SK-N-SH (cell line): ENCODE data around the gene LRRC8C. TPM values are rescaled to one million over a fixed set of nuclear protein-coding genes. Genes with fewer than 3 reads are reported as not detected.

Experiments used
- CTCF ChIA-PET: fragments of 300-600, 350-600 bp; formaldehyde crosslinking; extraction: SDS; loops from one replicate; lab custom pipeline; 2021; lab: Yijun Ruan, JAX
- POLR2A ChIA-PET: fragments of 350-600 bp; sonication (Branson Sonifier 250); formaldehyde crosslinking; extraction: SDS; loops from one replicate; lab custom pipeline; 2020; ENCODE audit warnings: antibody characterized with exemption, inconsistent platforms; lab: Yijun Ruan, JAX
- DNase-seq: peaks from one replicate; pipeline ENCODE4 v3.0.0; 2012
- H2AFZ ChIP-seq: fragments of 200-600 bp; sonication (generic); 2 replicates; pipeline ENCODE4 v1.8.1; 2016; ENCODE audit warnings: antibody characterized with exemption, mild to moderate bottlenecking, low read depth
- H3F3A ChIP-seq: fragments of 200-600 bp; sonication (generic); replicated peaks from 2 replicates; pipeline ENCODE3; 2016; ENCODE audit warnings: antibody characterized with exemption, mild to moderate bottlenecking; ENCODE audit not compliant: insufficient read depth
- H3K27ac ChIP-seq, 2 experiments: fragments of 200-500 bp in 1 of 2; fragments of 200-600 bp in 1 of 2; sonication (Bioruptor generic) in 1 of 2; sonication (generic), shearing (Covaris generic) in 1 of 2; 2 replicates each; pipeline versions ENCODE4 v1.5.1 to v1.6.1; 2014 to 2016; ENCODE audit warnings: low read depth in 2 of 2, inconsistent platforms in 1 of 2, low read length in 1 of 2, mild to moderate bottlenecking in 1 of 2, mixed read lengths in 1 of 2
- H3K27me3 ChIP-seq: fragments of 200-600 bp; sonication (generic), shearing (Covaris generic); 2 replicates; pipeline ENCODE4 v1.6.1; 2016; ENCODE audit warnings: mixed run types; ENCODE audit not compliant: insufficient read depth
- H3K36me3 ChIP-seq, 2 experiments: fragments of 200-500 bp in 1 of 2; fragments of 200-600 bp in 1 of 2; sonication (Bioruptor generic) in 1 of 2; sonication (generic) in 1 of 2; replicated peaks in 1 of 2; 2 replicates each; pipeline versions ENCODE3 to v1.5.1; 2014 to 2016; ENCODE audit warnings: low read length in 1 of 2, mild to moderate bottlenecking in 1 of 2; ENCODE audit not compliant: insufficient read depth in 2 of 2, control insufficient read depth in 1 of 2
- H3K4me1 ChIP-seq, 2 experiments: fragments of 200-500 bp in 1 of 2; fragments of 200-600 bp in 1 of 2; sonication (Bioruptor generic) in 1 of 2; sonication (generic), shearing (Covaris generic) in 1 of 2; 2 replicates each; pipeline versions ENCODE4 v1.5.1 to v1.6.1; 2014 to 2016; ENCODE audit warnings: low read depth in 1 of 2, low read length in 1 of 2, mixed run types in 1 of 2; ENCODE audit not compliant: insufficient read depth in 2 of 2, control insufficient read depth in 1 of 2
- H3K4me2 ChIP-seq: fragments of 200-600 bp; sonication (generic), shearing (Covaris generic); 2 replicates; pipeline ENCODE4 v1.6.1; 2017; ENCODE audit warnings: mixed run types
- H3K4me3 ChIP-seq, 2 experiments: fragments of 200-500 bp in 1 of 2; fragments of 200-600 bp in 1 of 2; sonication (Bioruptor generic) in 1 of 2; sonication (generic), shearing (Covaris generic) in 1 of 2; 2 replicates each; pipeline versions ENCODE4 v1.5.1 to v1.8.1; 2014 to 2016; ENCODE audit warnings: low read depth in 2 of 2, inconsistent platforms in 1 of 2, low read length in 1 of 2, mild to moderate bottlenecking in 1 of 2, mixed read lengths in 1 of 2, moderate library complexity in 1 of 2
- H3K79me2 ChIP-seq: fragments of 200-600 bp; sonication (generic); 2 replicates; pipeline ENCODE4 v1.8.1; 2017; ENCODE audit warnings: mild to moderate bottlenecking; ENCODE audit not compliant: insufficient read depth
- H3K9ac ChIP-seq: fragments of 200-600 bp; sonication (generic); 2 replicates; pipeline ENCODE4 v1.6.1; 2017; ENCODE audit warnings: mixed run types
- H3K9me2 ChIP-seq: fragments of 200-600 bp; sonication (generic); 2 replicates; pipeline ENCODE4 v1.6.1; 2017; ENCODE audit warnings: mixed run types
- H3K9me3 ChIP-seq: fragments of 200-600 bp; sonication (generic); 2 replicates; pipeline ENCODE4 v1.6.1; 2017; ENCODE audit warnings: mixed run types, mild to moderate bottlenecking, moderate library complexity
- H4K20me1 ChIP-seq: fragments of 200-600 bp; sonication (generic); 2 replicates; pipeline ENCODE4 v1.6.1; 2017; ENCODE audit warnings: mild to moderate bottlenecking, mixed run types; ENCODE audit not compliant: insufficient read depth
- CTCF ChIP-seq: fragments of 200-600 bp; sonication (generic); IDR thresholded peaks from 2 replicates; pipeline ENCODE4 v1.6.1; 2017; ENCODE audit warnings: antibody characterized with exemption, mild to moderate bottlenecking, moderate library complexity
- EP300 ChIP-seq, 2 experiments: IDR thresholded peaks; 2 replicates each; pipeline versions ENCODE4 v1.4.0 to v1.6.1; 2012; ENCODE audit warnings: borderline replicate concordance in 1 of 2, low read depth in 1 of 2, low read length in 1 of 2
- POLR2AphosphoS5 ChIP-seq: IDR thresholded peaks from 2 replicates; pipeline ENCODE4 v1.6.1; 2012; ENCODE audit warnings: low read depth, low read length
- REST ChIP-seq: IDR thresholded peaks from 2 replicates; pipeline ENCODE4 v1.6.1; 2012; ENCODE audit warnings: mild to moderate bottlenecking, low read depth, low read length, moderate library complexity
- RFX5 ChIP-seq: IDR thresholded peaks from 2 replicates; pipeline ENCODE4 v1.6.1; 2012; ENCODE audit warnings: mild to moderate bottlenecking, improper control_type of control experiment, low read length
- RXRA ChIP-seq: IDR thresholded peaks from 2 replicates; pipeline ENCODE4 v1.4.0; 2012; ENCODE audit warnings: low read depth, mild to moderate bottlenecking, borderline replicate concordance
- TAF1 ChIP-seq: IDR thresholded peaks from 2 replicates; pipeline ENCODE4 v1.6.1; 2012; ENCODE audit warnings: low read depth, mild to moderate bottlenecking, low read length, moderate library complexity, borderline replicate concordance
- TCF12 ChIP-seq: IDR thresholded peaks from 2 replicates; pipeline ENCODE4 v1.4.0; 2012
- TEAD4 ChIP-seq: IDR thresholded peaks from 2 replicates; pipeline ENCODE4 v1.4.0; 2012; ENCODE audit warnings: mild to moderate bottlenecking, borderline replicate concordance; ENCODE audit not compliant: insufficient read depth
- USF1 ChIP-seq: IDR thresholded peaks from 2 replicates; pipeline ENCODE4 v1.4.0; 2012; ENCODE audit warnings: low read depth, borderline replicate concordance
- YY1 ChIP-seq: IDR thresholded peaks from 2 replicates; pipeline ENCODE4 v1.4.0; 2012; ENCODE audit warnings: low read depth, mild to moderate bottlenecking
- ZBTB33 ChIP-seq: IDR thresholded peaks from 2 replicates; pipeline ENCODE4 v1.4.0; 2012; ENCODE audit warnings: low read depth, borderline replicate concordance
- WGBS: methylation state at CpG from one replicate; pipeline ENCODE4 v1.1.6; 2017; ENCODE audit warnings: low lambda C conversion rate; 5-methylcytosine and 5-hydroxymethylcytosine counted together
- polyA plus RNA-seq, 3 experiments: library from polyadenylated mRNA; depleted of rRNA; stranded (reverse); fragments of >200 nt; gene quantifications; 2 replicates each; pipeline ENCODE4 v1.2.3, GENCODE V29; 2012

The LRRC8C gene
- polyA plus RNA-seq, 1 of the 3 experiments (the other 2 are of a cell fraction) = 4.2 TPM

- Histone ChIP-seq H3K4me1 (peaks cover 12 to 29% of the 10 kb centered on the region in 2 experiments; a peak in 3 of 4 replicates), H3K27me3 (no peaks in the 10 kb centered on the region), H3K9ac (no peak overlapping the region), H3K79me2 (no peaks in the 10 kb centered on the region), H2AFZ (peak overlapping the region; percentile 88; the same call in 1 of the 2 replicates), H3K9me2 (no peaks in the 10 kb centered on the region), H3K4me2 (peak overlapping the region; percentile 88), H3K9me3 (no peaks in the 10 kb centered on the region), H3K27ac (peak overlapping the region in 1 of 2 experiments; percentile 86; a peak in 2 of 4 replicates), H4K20me1 (no peaks in the 10 kb centered on the region), H3K36me3 (no peaks in the 10 kb centered on the region), H3F3A (no peaks in the 10 kb centered on the region), H3K4me3 (peak overlapping the region; percentile 52 to 60)
- DNase-seq = no peak
- TF ChIP-seq EP300 (IDR thresholded peaks at IDR 0.05; ENCODE audit: borderline replicate concordance in 1 of 2, low read depth in 1 of 2, low read length in 1 of 2) (no peak), CTCF (no peak), TCF12 (no peak), TAF1 (no peak), TEAD4 (no peak), ZBTB33 (no peak), USF1 (no peak)
- ChIA-PET CTCF (interaction anchor here (0.6 to 16.7 kb wide), 60 partner anchors 8 to 1035 kb away, joined by 3 to 265 read pairs (median 5); partner anchors contain the start of gene LRRC8C), POLR2A (interaction anchor here (0.8 to 2.4 kb wide), 5 partner anchors 59 to 138 kb away, joined by 3 to 20 read pairs (median 3); partner anchors contain the start of gene LRRC8C)
- WGBS = 60% methylated on average over 13 of the region's 13 CpGs
Observed at GRCh38 chr1:89762386-89762778, 129.5 kb downstream of the LRRC8C start.

- Histone ChIP-seq H3K36me3 (no peaks in the 10 kb centered on the region), H3K9me3 (no peaks in the 10 kb centered on the region), H3K9ac (no peak overlapping the region; the same call in 1 of the 2 replicates), H4K20me1 (no peaks in the 10 kb centered on the region), H3F3A (no peaks in the 10 kb centered on the region), H3K4me3 (peak overlapping the region; percentile 52 to 60), H3K79me2 (no peaks in the 10 kb centered on the region), H3K9me2 (no peaks in the 10 kb centered on the region), H3K4me1 (peaks cover 5 to 22% of the 10 kb centered on the region in 2 experiments; a peak in 3 of 4 replicates), H3K27ac (peak overlapping the region in 1 of 2 experiments; percentile 86; a peak in 2 of 4 replicates), H2AFZ (peak overlapping the region; percentile 88; the same call in 1 of the 2 replicates), H3K4me2 (peak overlapping the region; percentile 88), H3K27me3 (no peaks in the 10 kb centered on the region)
- ChIA-PET POLR2A (interaction anchor here (0.8 to 2.4 kb wide), 5 partner anchors 59 to 139 kb away, joined by 3 to 20 read pairs (median 3); partner anchors contain the start of gene LRRC8C), CTCF (interaction anchor here (0.6 to 16.7 kb wide), 64 partner anchors 8 to 1036 kb away, joined by 3 to 265 read pairs (median 5); partner anchors contain the start of gene LRRC8C)
- WGBS = 17% methylated on average over 36 of the region's 47 CpGs
- DNase-seq = peak; percentile 90
- peak; percentile 26; the same call in 1 of the 2 replicates for TF ChIP-seq RFX5
- TF ChIP-seq REST = 0 out of 2 replicates have a peak, but pooled peaks have one; percentile 3
- TF ChIP-seq RXRA = no peak
- TF ChIP-seq TAF1 = no peak
- no peak for TF ChIP-seq ZBTB33
- no peak for TF ChIP-seq YY1
- TF ChIP-seq POLR2AphosphoS5 = no peak
Observed at GRCh38 chr1:89762779-89763648, 130.1 kb downstream of the LRRC8C start.
